CD14-positive monocyte (primary cell): ENCODE data around the gene FYB2. TPM values are rescaled to one million over a fixed set of nuclear protein-coding genes. Genes with fewer than 3 reads are reported as not detected.

ENCODE experiments used
- DNase-seq, 3 donors: peaks; one replicate each; pipeline ENCODE4 v3.0.0-alpha.2; 2011 to 2022
- H2AFZ ChIP-seq: 2 replicates; pipeline ENCODE4 v1.6.0; 2012; ENCODE audit warnings: mild to moderate bottlenecking, low read depth, low read length, inconsistent platforms; ENCODE audit not compliant: insufficient read depth, poor library complexity, severe bottlenecking
- H3K27ac ChIP-seq, 2 donors: 1 replicate in 1 of 2; 2 replicates in 1 of 2; pipeline ENCODE4 v1.5.1; 2012 to 2013; ENCODE audit warnings: low read length in 2 of 2, control low read depth in 1 of 2, inconsistent platforms in 1 of 2, low read depth in 1 of 2, mild to moderate bottlenecking in 1 of 2
- H3K27me3 ChIP-seq, 2 donors: one replicate each; pipeline versions ENCODE4 v1.6.0 to v1.6.1; 2011 to 2013; ENCODE audit warnings: low read length in 2 of 2; ENCODE audit not compliant: control insufficient read depth in 2 of 2, insufficient read depth in 2 of 2
- H3K36me3 ChIP-seq, 2 donors: replicated peaks in 1 of 2; 1 replicate in 1 of 2; 2 replicates in 1 of 2; pipeline versions ENCODE4 v1.5.1 to v1.6.1; 2012 to 2013; ENCODE audit warnings: low read length in 2 of 2, control low read depth in 1 of 2, inconsistent platforms in 1 of 2, mild to moderate bottlenecking in 1 of 2; ENCODE audit not compliant: insufficient read depth in 2 of 2, control insufficient read depth in 1 of 2
- H3K4me1 ChIP-seq, 2 donors: 1 replicate in 1 of 2; 2 replicates in 1 of 2; pipeline versions ENCODE4 v1.5.1 to v1.6.1; 2012 to 2013; ENCODE audit warnings: low read length in 2 of 2, control low read depth in 1 of 2, inconsistent platforms in 1 of 2, mild to moderate bottlenecking in 1 of 2, moderate library complexity in 1 of 2; ENCODE audit not compliant: insufficient read depth in 2 of 2, control insufficient read depth in 1 of 2
- H3K4me2 ChIP-seq: replicated peaks from 2 replicates; pipeline ENCODE3; 2012; ENCODE audit warnings: low read length, moderate library complexity, mild to moderate bottlenecking; ENCODE audit not compliant: poor library complexity, severe bottlenecking; ENCODE audit errors: extremely low read depth
- H3K4me3 ChIP-seq, 3 experiments: fragments of 200-600 bp in 1 of 3; sonication (generic) in 1 of 3; replicated peaks in 1 of 3; 1 replicate in 2 of 3; 2 replicates in 1 of 3; pipeline ENCODE4 v1.5.1; 2011 to 2013; ENCODE audit warnings: low read length in 3 of 3, mild to moderate bottlenecking in 3 of 3, control low read depth in 2 of 3, low read depth in 2 of 3, inconsistent platforms in 1 of 3, moderate library complexity in 1 of 3
- H3K79me2 ChIP-seq: 2 replicates; pipeline ENCODE4 v1.6.0; 2012; ENCODE audit warnings: mild to moderate bottlenecking, control low read depth, inconsistent platforms, low read length, moderate library complexity; ENCODE audit not compliant: insufficient read depth
- H3K9ac ChIP-seq: 2 replicates; pipeline ENCODE4 v1.6.0; 2017; ENCODE audit warnings: low read length, mild to moderate bottlenecking; ENCODE audit not compliant: insufficient read depth, poor library complexity, severe bottlenecking
- H3K9me3 ChIP-seq, 2 donors: replicated peaks in 1 of 2; 1 replicate in 1 of 2; 2 replicates in 1 of 2; pipeline versions ENCODE4 v1.5.1 to v1.6.1; 2012 to 2013; ENCODE audit warnings: low read length in 2 of 2, control low read depth in 1 of 2; ENCODE audit not compliant: control insufficient read depth in 1 of 2, insufficient read depth in 1 of 2
- H4K20me1 ChIP-seq: 2 replicates; pipeline ENCODE4 v1.6.0; 2012; ENCODE audit warnings: mild to moderate bottlenecking, low read length, control low read depth, moderate library complexity; ENCODE audit not compliant: insufficient read depth
- H3K27ac Mint-ChIP-seq, 7 donors: one replicate each; pipeline ENCODE4 v1.8.0; 2020; ENCODE audit warnings: mild to moderate bottlenecking in 7 of 7, mixed read lengths in 7 of 7, moderate library complexity in 6 of 7, inconsistent platforms in 2 of 7
- H3K27me3 Mint-ChIP-seq, 3 donors: one replicate each; pipeline ENCODE4 v1.8.0; 2021 to 2022; ENCODE audit warnings: low read depth in 3 of 3, mild to moderate bottlenecking in 3 of 3, mixed read lengths in 3 of 3, moderate library complexity in 3 of 3, inconsistent platforms in 1 of 3
- H3K36me3 Mint-ChIP-seq, 2 donors: one replicate each; pipeline ENCODE4 v1.8.0; 2020; ENCODE audit warnings: mixed read lengths in 2 of 2, inconsistent platforms in 1 of 2, mild to moderate bottlenecking in 1 of 2
- H3K4me1 Mint-ChIP-seq: one replicate; pipeline ENCODE4 v1.8.0; 2020; ENCODE audit warnings: mild to moderate bottlenecking, mixed read lengths
- H3K4me3 Mint-ChIP-seq, 2 donors: one replicate each; pipeline ENCODE4 v1.8.0; 2020; ENCODE audit warnings: mild to moderate bottlenecking in 2 of 2, mixed read lengths in 2 of 2, moderate library complexity in 1 of 2
- H3K9me3 Mint-ChIP-seq, 7 donors: one replicate each; pipeline ENCODE4 v1.8.0; 2020 to 2022; ENCODE audit warnings: mixed read lengths in 7 of 7, mild to moderate bottlenecking in 6 of 7, moderate library complexity in 6 of 7, inconsistent platforms in 2 of 7
- intact Hi-C, 2 donors: fragments of 100-400 bp; cut with micrococcal nuclease; formaldehyde crosslinking; loops; one replicate each; pipeline versions ENCODE4 v1.15.0 to v1.15.1; 2023
- polyA plus RNA-seq, 3 donors: library from polyadenylated mRNA; depleted of rRNA in 1 of 3; unstranded in 2 of 3; stranded (reverse) in 1 of 3; fragments of 300-500 nt in 2 of 3; fragments of >200 nt in 1 of 3; fragmentation: Illumina TruSeq in 2 of 3; gene quantifications; 1 replicate in 2 of 3; 2 replicates in 1 of 3; pipeline ENCODE4 v1.2.3, GENCODE V29; 2012 to 2021
- TF ChIP-seq, protein P1 (sequence below): fragments of 200-600 bp; IDR thresholded peaks from one replicate; pipeline ENCODE4 v1.8.0; 2022; ENCODE audit warnings: antibody characterized with exemption, mild to moderate bottlenecking

FYB2 gene
- polyA plus RNA-seq, 3 donors = not detected

DNA sequence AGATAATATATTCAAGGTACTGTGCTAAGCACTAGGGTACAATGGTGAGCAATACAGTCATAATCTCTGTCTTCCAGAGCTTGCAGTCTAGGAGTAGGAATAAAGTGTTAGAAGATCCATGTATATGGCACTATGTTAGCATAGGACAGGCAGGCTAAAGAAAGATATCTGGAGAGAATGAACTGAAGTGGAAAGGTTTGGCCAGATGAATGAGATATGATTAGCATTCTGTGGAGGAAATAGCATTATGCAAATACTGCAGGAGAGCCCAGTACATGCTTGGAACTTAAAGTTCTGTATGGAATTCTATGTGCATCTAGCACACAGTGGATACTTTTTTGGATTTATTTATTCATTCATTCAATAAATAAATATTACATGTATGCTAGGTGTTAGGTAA, 40.1 kb upstream of the FYB2 start:
- H3K9me3 ChIP-seq = no peaks in the 10 kb centered on the region
- no peak overlapping the region for H3K4me3 ChIP-seq
- no peaks in the 10 kb centered on the region for H3K4me1 ChIP-seq
- no peak overlapping the region for H2AFZ ChIP-seq
- H4K20me1 ChIP-seq = no peaks in the 10 kb centered on the region
- Mint-ChIP-seq H3K27me3 (peaks cover 0 to 4% (median 2%) of the 10 kb centered on the region in 3 donors), H3K27ac (no peak overlapping the region), H3K36me3 (no peaks in the 10 kb centered on the region), H3K9me3 (peaks cover 0 to 3% (median 0%) of the 10 kb centered on the region in 7 donors), H3K4me1 (no peaks in the 10 kb centered on the region), H3K4me3 (no peak overlapping the region)
- H3K36me3 ChIP-seq = no peaks in the 10 kb centered on the region
- no peaks in the 10 kb centered on the region for H3K79me2 ChIP-seq
- TF ChIP-seq, protein P1, sequence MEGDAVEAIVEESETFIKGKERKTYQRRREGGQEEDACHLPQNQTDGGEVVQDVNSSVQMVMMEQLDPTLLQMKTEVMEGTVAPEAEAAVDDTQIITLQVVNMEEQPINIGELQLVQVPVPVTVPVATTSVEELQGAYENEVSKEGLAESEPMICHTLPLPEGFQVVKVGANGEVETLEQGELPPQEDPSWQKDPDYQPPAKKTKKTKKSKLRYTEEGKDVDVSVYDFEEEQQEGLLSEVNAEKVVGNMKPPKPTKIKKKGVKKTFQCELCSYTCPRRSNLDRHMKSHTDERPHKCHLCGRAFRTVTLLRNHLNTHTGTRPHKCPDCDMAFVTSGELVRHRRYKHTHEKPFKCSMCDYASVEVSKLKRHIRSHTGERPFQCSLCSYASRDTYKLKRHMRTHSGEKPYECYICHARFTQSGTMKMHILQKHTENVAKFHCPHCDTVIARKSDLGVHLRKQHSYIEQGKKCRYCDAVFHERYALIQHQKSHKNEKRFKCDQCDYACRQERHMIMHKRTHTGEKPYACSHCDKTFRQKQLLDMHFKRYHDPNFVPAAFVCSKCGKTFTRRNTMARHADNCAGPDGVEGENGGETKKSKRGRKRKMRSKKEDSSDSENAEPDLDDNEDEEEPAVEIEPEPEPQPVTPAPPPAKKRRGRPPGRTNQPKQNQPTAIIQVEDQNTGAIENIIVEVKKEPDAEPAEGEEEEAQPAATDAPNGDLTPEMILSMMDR = no peak
- no peak overlapping the region for H3K27ac ChIP-seq
- peaks cover 0 to 2% of the 10 kb centered on the region in 2 donors for H3K27me3 ChIP-seq
- H3K9ac ChIP-seq = no peak overlapping the region
- H3K4me2 ChIP-seq = no peak overlapping the region
- no peak for DNase-seq
- intact Hi-C loops = no loop called here

DNA sequence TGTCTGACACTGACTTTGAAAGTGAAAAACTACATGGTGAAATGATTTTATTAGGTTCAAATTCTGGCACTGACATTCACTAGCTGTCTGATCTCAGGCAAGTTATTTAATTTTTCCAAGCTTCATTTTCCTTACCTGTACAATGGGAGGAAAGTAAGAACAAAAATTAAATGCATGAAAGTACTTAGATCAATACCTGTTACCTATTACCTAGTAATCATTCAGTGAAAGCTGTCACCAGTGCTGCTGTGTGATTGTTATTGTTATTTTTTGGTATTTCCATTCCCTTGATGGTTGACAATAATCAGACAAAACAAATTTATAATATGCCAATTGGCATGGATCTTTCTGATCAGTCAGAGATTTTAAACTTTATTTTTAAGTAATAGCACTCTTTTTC, 37.0 kb upstream of the FYB2 start:
- Mint-ChIP-seq H3K9me3 (peaks cover 0 to 3% (median 0%) of the 10 kb centered on the region in 7 donors), H3K4me3 (no peak overlapping the region), H3K4me1 (no peaks in the 10 kb centered on the region), H3K27me3 (peaks cover 2 to 4% (median 3%) of the 10 kb centered on the region in 3 donors), H3K27ac (no peak overlapping the region), H3K36me3 (no peaks in the 10 kb centered on the region)
- no peak overlapping the region for H3K4me3 ChIP-seq
- H2AFZ ChIP-seq = no peak overlapping the region
- peaks cover 0 to 2% of the 10 kb centered on the region in 2 donors for H3K27me3 ChIP-seq
- H3K4me2 ChIP-seq = no peak overlapping the region
- TF ChIP-seq, protein P1 = no peak
- H3K4me1 ChIP-seq = no peaks in the 10 kb centered on the region
- intact Hi-C loops = no loop called here
- H4K20me1 ChIP-seq = no peaks in the 10 kb centered on the region
- no peaks in the 10 kb centered on the region for H3K36me3 ChIP-seq
- no peak overlapping the region for H3K9ac ChIP-seq
- no peak overlapping the region for H3K27ac ChIP-seq
- H3K79me2 ChIP-seq = no peaks in the 10 kb centered on the region
- no peak for DNase-seq
- H3K9me3 ChIP-seq = no peaks in the 10 kb centered on the region
